ENCODE measurements around the gene ZC3H10. TPM values are rescaled to one million over a fixed set of nuclear protein-coding genes. Genes with fewer than 3 reads are reported as not detected.
A peak's percentile ranks its signal among the peaks of the same experiment; 100 is the strongest.

ZC3H10 gene
- polyA plus RNA-seq, 1 donor: 4.5 TPM

GRCh38 chr12:56160193-56160763 lies 42.2 kb downstream of the ZC3H10 start:
- peaks cover 61% of the 10 kb centered on the region for H3K36me3 ChIP-seq (ENCODE audit: control insufficient read depth, insufficient read depth, low read length)
- no CpG with 5 or more reads among the region's 7 CpGs for WGBS (ENCODE audit: insufficient coverage, low lambda C conversion rate)
- H3K27ac ChIP-seq (ENCODE audit: low read length): peak overlapping the region; percentile 95
- H3K27me3 ChIP-seq (ENCODE audit: control insufficient read depth, insufficient read depth, low read length): no peaks in the 10 kb centered on the region
- peak in 1 of 2 donors; percentile 52 for DNase-seq
- peak overlapping the region; percentile 88 for H3K4me3 ChIP-seq (ENCODE audit: low read length)
- H3K4me1 ChIP-seq (ENCODE audit: control insufficient read depth, insufficient read depth, low read length): peaks cover 22% of the 10 kb centered on the region
- no peaks in the 10 kb centered on the region for H3K9me3 ChIP-seq (ENCODE audit: control insufficient read depth, low read depth, low read length)

DNA sequence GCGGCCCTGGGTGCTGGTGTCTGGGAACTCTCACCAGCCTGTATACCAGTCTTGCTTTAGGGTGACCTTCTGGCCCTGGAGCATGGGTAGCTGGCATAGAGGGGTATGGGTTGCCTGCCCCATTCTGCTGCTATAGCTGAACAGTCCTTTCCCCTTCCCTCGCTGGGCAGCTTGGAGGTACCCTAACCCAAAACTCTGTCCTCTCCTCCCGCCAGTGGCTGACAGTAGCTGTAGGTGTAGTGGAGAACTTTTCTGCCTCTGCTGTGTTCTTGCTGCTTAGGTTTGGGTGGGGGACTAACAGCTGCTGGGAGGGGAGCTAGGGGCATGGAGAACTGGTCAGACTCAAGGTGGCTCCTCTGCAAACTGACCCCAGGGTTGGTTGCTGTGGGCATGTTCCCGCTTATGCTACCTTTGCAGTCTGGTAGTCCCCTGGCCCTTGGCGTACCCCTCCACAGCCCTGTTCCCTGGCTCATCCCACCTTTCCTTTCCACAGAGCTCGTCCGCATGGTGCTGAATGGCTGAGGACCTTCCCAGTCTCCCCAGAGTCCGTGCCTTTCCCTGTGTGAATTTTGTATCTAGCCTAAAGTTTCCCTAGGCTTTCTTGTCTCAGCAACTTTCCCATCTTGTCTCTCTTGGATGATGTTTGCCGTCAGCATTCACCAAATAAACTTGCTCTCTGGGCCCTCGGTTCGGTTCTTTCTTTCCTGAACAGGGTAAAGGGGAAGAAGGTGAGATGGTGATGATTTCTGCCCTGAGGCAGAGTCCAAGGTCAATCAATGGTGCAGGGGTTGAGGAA lies 43.0 kb downstream of the ZC3H10 start:
- no peak for DNase-seq

GRCh38 chr12:56161690-56162351 lies 43.8 kb downstream of the ZC3H10 start:
- H3K4me1 ChIP-seq (ENCODE audit: control insufficient read depth, insufficient read depth, low read length): peaks cover 18% of the 10 kb centered on the region
- H3K4me3 ChIP-seq (ENCODE audit: low read length): no peak overlapping the region
- no peaks in the 10 kb centered on the region for H3K27me3 ChIP-seq (ENCODE audit: control insufficient read depth, insufficient read depth, low read length)
- no peak for DNase-seq
- WGBS (ENCODE audit: insufficient coverage, low lambda C conversion rate): no CpG with 5 or more reads among the region's 10 CpGs
- H3K36me3 ChIP-seq (ENCODE audit: control insufficient read depth, insufficient read depth, low read length): peaks cover 70% of the 10 kb centered on the region
- H3K27ac ChIP-seq (ENCODE audit: low read length): no peak overlapping the region
- no peaks in the 10 kb centered on the region for H3K9me3 ChIP-seq (ENCODE audit: control insufficient read depth, low read depth, low read length)

More for the DNA sequence above, 43.0 kb downstream of the ZC3H10 start:
- no peaks in the 10 kb centered on the region for H3K27me3 ChIP-seq (ENCODE audit: control insufficient read depth, insufficient read depth, low read length)
- H3K27ac ChIP-seq (ENCODE audit: low read length): peak overlapping the region; percentile 95
- peaks cover 18% of the 10 kb centered on the region for H3K4me1 ChIP-seq (ENCODE audit: control insufficient read depth, insufficient read depth, low read length)
- peaks cover 64% of the 10 kb centered on the region for H3K36me3 ChIP-seq (ENCODE audit: control insufficient read depth, insufficient read depth, low read length)
- no peaks in the 10 kb centered on the region for H3K9me3 ChIP-seq (ENCODE audit: control insufficient read depth, low read depth, low read length)
- peak overlapping the region; percentile 88 for H3K4me3 ChIP-seq (ENCODE audit: low read length)
- 80% methylated on average over 1 of the region's 11 CpGs for WGBS (ENCODE audit: insufficient coverage, low lambda C conversion rate)

GRCh38 chr12:56162468-56163290 lies 44.6 kb downstream of the ZC3H10 start:
- H3K9me3 ChIP-seq (ENCODE audit: control insufficient read depth, low read depth, low read length): no peaks in the 10 kb centered on the region
- H3K4me3 ChIP-seq (ENCODE audit: low read length): no peak overlapping the region
- DNase-seq: no peak
- no peaks in the 10 kb centered on the region for H3K27me3 ChIP-seq (ENCODE audit: control insufficient read depth, insufficient read depth, low read length)
- no CpG with 5 or more reads among the region's 11 CpGs for WGBS (ENCODE audit: insufficient coverage, low lambda C conversion rate)
- peaks cover 75% of the 10 kb centered on the region for H3K36me3 ChIP-seq (ENCODE audit: control insufficient read depth, insufficient read depth, low read length)
- no peak overlapping the region for H3K27ac ChIP-seq (ENCODE audit: low read length)
- peaks cover 18% of the 10 kb centered on the region for H3K4me1 ChIP-seq (ENCODE audit: control insufficient read depth, insufficient read depth, low read length)

GRCh38 chr12:56163533-56164344 lies 45.7 kb downstream of the ZC3H10 start:
- peaks cover 18% of the 10 kb centered on the region for H3K4me1 ChIP-seq (ENCODE audit: control insufficient read depth, insufficient read depth, low read length)
- H3K27me3 ChIP-seq (ENCODE audit: control insufficient read depth, insufficient read depth, low read length): no peaks in the 10 kb centered on the region
- H3K27ac ChIP-seq (ENCODE audit: low read length): no peak overlapping the region
- no peak for DNase-seq
- peaks cover 86% of the 10 kb centered on the region for H3K36me3 ChIP-seq (ENCODE audit: control insufficient read depth, insufficient read depth, low read length)
- H3K4me3 ChIP-seq (ENCODE audit: low read length): no peak overlapping the region
- WGBS (ENCODE audit: insufficient coverage, low lambda C conversion rate): no CpG with 5 or more reads among the region's 11 CpGs
- no peaks in the 10 kb centered on the region for H3K9me3 ChIP-seq (ENCODE audit: control insufficient read depth, low read depth, low read length)

- Histone ChIP-seq H3K27me3 (ENCODE audit: control insufficient read depth, insufficient read depth, low read length) (no peaks in the 10 kb centered on the region), H3K27ac (ENCODE audit: low read length) (no peak overlapping the region), H3K36me3 (ENCODE audit: control insufficient read depth, insufficient read depth, low read length) (peaks cover 91% of the 10 kb centered on the region), H3K9me3 (ENCODE audit: control insufficient read depth, low read depth, low read length) (no peaks in the 10 kb centered on the region), H3K4me1 (ENCODE audit: control insufficient read depth, insufficient read depth, low read length) (peaks cover 18% of the 10 kb centered on the region), H3K4me3 (ENCODE audit: low read length) (no peak overlapping the region)
- WGBS (ENCODE audit: insufficient coverage, low lambda C conversion rate): no CpG with 5 or more reads among the region's 17 CpGs
- DNase-seq: no peak
Observed at GRCh38 chr12:56164345-56164729, 46.3 kb downstream of the ZC3H10 start.

- Histone ChIP-seq H3K36me3 (ENCODE audit: control insufficient read depth, insufficient read depth, low read length) (peaks cover 91% of the 10 kb centered on the region), H3K9me3 (ENCODE audit: control insufficient read depth, low read depth, low read length) (no peaks in the 10 kb centered on the region), H3K4me3 (ENCODE audit: low read length) (no peak overlapping the region), H3K27ac (ENCODE audit: low read length) (no peak overlapping the region), H3K4me1 (ENCODE audit: control insufficient read depth, insufficient read depth, low read length) (peaks cover 8% of the 10 kb centered on the region), H3K27me3 (ENCODE audit: control insufficient read depth, insufficient read depth, low read length) (no peaks in the 10 kb centered on the region)
- WGBS (ENCODE audit: insufficient coverage, low lambda C conversion rate): no CpG with 5 or more reads among the region's 4 CpGs
- DNase-seq: no peak
Observed at GRCh38 chr12:56165369-56165768, 47.3 kb downstream of the ZC3H10 start.

GRCh38 chr12:56169229-56169759 lies 51.2 kb downstream of the ZC3H10 start:
- H3K36me3 ChIP-seq (ENCODE audit: control insufficient read depth, insufficient read depth, low read length): peaks cover 90% of the 10 kb centered on the region
- H3K27me3 ChIP-seq (ENCODE audit: control insufficient read depth, insufficient read depth, low read length): no peaks in the 10 kb centered on the region
- H3K4me3 ChIP-seq (ENCODE audit: low read length): no peak overlapping the region
- WGBS (ENCODE audit: insufficient coverage, low lambda C conversion rate): 100% methylated on average over 2 of the region's 11 CpGs
- no peaks in the 10 kb centered on the region for H3K4me1 ChIP-seq (ENCODE audit: control insufficient read depth, insufficient read depth, low read length)
- no peak overlapping the region for H3K27ac ChIP-seq (ENCODE audit: low read length)
- DNase-seq: no peak
- no peaks in the 10 kb centered on the region for H3K9me3 ChIP-seq (ENCODE audit: control insufficient read depth, low read depth, low read length)

DNA sequence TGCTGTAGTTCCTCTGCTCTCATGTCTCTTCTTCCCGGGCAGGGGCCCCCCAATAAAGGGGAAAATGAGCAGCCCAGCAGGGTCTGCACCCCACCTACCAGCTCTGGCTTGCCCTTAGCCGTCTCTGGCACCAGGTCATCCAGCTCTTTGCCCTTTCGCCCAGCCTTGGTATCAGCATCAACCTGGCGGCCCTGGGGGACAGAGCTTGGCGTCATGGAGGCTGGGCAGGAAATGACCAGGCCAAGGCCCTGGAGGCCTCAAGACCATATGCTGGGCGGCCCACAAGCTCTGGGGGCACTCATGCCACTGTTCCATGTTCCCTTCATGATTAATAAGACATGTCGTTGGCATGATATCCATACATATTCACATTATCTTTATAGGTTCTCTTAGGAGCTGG lies 54.8 kb downstream of the ZC3H10 start:
- no CpG with 5 or more reads among the region's 7 CpGs for WGBS (ENCODE audit: insufficient coverage, low lambda C conversion rate)
- no peak for DNase-seq
- Histone ChIP-seq H3K27ac (ENCODE audit: low read length) (no peak overlapping the region), H3K4me1 (ENCODE audit: control insufficient read depth, insufficient read depth, low read length) (no peaks in the 10 kb centered on the region), H3K4me3 (ENCODE audit: low read length) (no peak overlapping the region), H3K36me3 (ENCODE audit: control insufficient read depth, insufficient read depth, low read length) (peaks cover 90% of the 10 kb centered on the region), H3K27me3 (ENCODE audit: control insufficient read depth, insufficient read depth, low read length) (no peaks in the 10 kb centered on the region), H3K9me3 (ENCODE audit: control insufficient read depth, low read depth, low read length) (no peaks in the 10 kb centered on the region)
